GM10266 (cell line): ENCODE results near the gene MANEA.

Source experiments
- DNase-seq: peaks from one replicate; pipeline ENCODE4 v3.0.0; 2012; ENCODE audit errors: extremely low spot score
- CTCF ChIP-seq: IDR thresholded peaks from 2 replicates; pipeline ENCODE4 v1.5.1; 2012; ENCODE audit warnings: mild to moderate bottlenecking, low read depth; ENCODE audit not compliant: control insufficient read depth, insufficient read depth; ENCODE audit errors: missing control alignments

The MANEA gene

DNA sequence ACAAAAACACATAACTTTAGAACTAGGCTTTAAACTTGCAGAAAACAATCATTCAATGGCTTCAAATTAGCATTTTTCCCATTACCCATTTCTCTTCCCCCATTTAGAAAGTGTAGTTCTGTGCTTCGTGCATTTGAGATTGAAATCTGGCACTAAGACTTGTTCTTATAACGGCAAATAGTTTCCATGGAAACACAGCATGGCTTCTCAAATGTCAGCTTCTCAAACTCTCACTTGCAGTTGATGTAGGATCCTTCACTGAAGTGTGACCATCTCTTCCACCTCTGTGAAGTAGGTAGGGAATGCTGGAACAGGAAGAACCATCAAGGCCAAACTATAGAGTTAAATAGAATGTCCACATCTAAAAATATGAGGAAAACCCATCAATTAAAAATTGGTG, 52.2 kb downstream of the MANEA start:
- no peak for DNase-seq
- TF ChIP-seq CTCF, result no peak

DNA sequence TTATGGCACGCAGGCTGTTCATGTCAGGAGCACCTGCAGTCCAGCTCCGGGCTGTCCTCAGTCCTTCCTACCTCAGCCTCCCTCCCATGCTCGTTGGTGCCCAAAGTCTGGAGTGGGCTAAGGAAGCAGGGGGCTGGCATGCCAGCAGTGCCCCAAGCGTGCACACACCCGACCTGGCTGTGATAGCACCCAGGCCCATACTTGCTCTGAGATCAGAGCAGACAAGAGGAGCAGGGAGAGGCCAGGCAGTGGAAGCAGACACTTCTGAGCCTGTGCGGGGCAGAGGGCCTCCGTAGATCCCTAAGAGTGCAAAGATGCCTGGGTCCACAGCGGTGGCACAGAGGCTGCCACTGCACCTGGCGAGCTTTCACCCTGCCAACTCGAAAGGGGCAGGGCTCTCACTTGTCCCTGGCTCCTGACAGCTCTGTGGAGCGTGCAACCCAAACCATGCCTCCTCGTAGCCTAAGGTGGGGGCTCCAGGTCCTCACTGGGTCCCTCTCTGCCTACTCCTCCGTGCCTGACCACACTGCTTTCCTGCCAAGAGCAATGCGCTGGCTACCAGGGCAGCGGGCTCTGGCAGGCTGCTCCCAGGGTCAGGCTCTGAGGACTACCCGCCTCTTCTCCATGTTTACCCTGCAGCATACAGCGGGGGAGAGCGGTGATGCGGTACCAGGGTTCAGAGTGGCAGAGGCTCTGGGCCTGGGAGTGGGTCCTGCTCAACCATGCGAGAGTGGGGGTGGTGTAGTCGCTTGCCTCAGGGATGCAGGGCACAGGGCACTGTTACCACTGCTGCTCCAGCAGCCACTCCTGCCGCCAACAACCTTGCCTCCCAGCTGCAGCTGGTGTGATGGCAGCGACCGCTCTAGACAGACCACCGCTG, 59.5 kb downstream of the MANEA start:
- no peak for DNase-seq
- TF ChIP-seq CTCF, result no peak

DNA sequence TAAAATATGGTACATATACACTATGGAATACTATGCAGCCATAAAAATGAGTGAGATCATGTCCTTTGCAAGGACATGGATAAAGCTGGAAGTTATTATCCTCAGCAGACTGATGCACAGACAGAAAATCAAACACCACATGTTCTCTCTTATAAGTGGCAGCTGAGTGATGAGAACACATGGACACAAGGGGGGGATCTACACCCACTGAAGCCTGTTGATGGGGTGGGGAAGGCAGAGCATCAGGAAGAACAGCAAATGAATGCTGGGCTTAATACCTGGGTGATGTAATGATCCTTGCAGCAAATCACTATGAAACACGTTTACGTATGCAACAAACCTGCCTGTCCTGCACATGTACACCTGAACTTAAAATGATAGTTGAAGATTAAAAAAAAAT, 71.3 kb downstream of the MANEA start:
- no peak for DNase-seq
- TF ChIP-seq CTCF, result no peak

- TF ChIP-seq CTCF, result no peak
- no peak for DNase-seq
Measured at GRCh38 chr6:95649451-95649850, 72.1 kb downstream of the MANEA start.

GRCh38 chr6:95654176-95654575, 76.8 kb downstream of the MANEA start:
- DNase-seq, result no peak
- TF ChIP-seq CTCF, result no peak

GRCh38 chr6:95658886-95659285, 81.6 kb downstream of the MANEA start:
- TF ChIP-seq CTCF, result no peak
- DNase-seq, result no peak
